SK-N-MC (cell line): ENCODE data around the gene KCNJ15.

ENCODE experiments used
- DNase-seq: peaks from one replicate; pipeline ENCODE4 v3.0.0-alpha.2; 2011; ENCODE audit warnings: low read depth, low spot score
- H3K27ac ChIP-seq: fragments of 200-600 bp; sonication (generic); 2 replicates; pipeline ENCODE4 v1.5.1; 2016; ENCODE audit warnings: mixed run types
- H3K36me3 ChIP-seq: fragments of 200-600 bp; sonication (generic); 2 replicates; pipeline ENCODE4 v1.6.1; 2017; ENCODE audit warnings: antibody characterized with exemption, low read length, mixed read lengths; ENCODE audit not compliant: insufficient read depth
- H3K4me3 ChIP-seq: fragments of 200-600 bp; sonication (generic); 2 replicates; pipeline ENCODE4 v1.5.1; 2016
- H3K9ac ChIP-seq: fragments of 200-600 bp; sonication (generic); 2 replicates; pipeline ENCODE4 v1.8.0; 2017; ENCODE audit warnings: mixed run types, mixed read lengths; ENCODE audit not compliant: insufficient read length
- H3K9me3 ChIP-seq: fragments of 200-600 bp; sonication (generic); 2 replicates; pipeline ENCODE4 v1.6.1; 2017; ENCODE audit warnings: low read depth, mild to moderate bottlenecking, antibody characterized with exemption, low read length, moderate library complexity, mixed read lengths
- EZH2 ChIP-seq: fragments of 200-600 bp; sonication (generic); IDR thresholded peaks from one replicate; pipeline ENCODE4 v1.6.1; 2017; ENCODE audit warnings: antibody characterized with exemption
- FOXP2 ChIP-seq: optimal IDR thresholded peaks from 2 replicates; pipeline ENCODE3; 2011; ENCODE audit warnings: mild to moderate bottlenecking, moderate library complexity; ENCODE audit not compliant: insufficient read depth; ENCODE audit errors: extremely low read length, control extremely low read depth
- POLR2AphosphoS5 ChIP-seq: IDR thresholded peaks from 2 replicates; pipeline ENCODE4 v1.6.1; 2012; ENCODE audit warnings: mild to moderate bottlenecking, low read depth, low read length, borderline replicate concordance

The KCNJ15 gene

DNA sequence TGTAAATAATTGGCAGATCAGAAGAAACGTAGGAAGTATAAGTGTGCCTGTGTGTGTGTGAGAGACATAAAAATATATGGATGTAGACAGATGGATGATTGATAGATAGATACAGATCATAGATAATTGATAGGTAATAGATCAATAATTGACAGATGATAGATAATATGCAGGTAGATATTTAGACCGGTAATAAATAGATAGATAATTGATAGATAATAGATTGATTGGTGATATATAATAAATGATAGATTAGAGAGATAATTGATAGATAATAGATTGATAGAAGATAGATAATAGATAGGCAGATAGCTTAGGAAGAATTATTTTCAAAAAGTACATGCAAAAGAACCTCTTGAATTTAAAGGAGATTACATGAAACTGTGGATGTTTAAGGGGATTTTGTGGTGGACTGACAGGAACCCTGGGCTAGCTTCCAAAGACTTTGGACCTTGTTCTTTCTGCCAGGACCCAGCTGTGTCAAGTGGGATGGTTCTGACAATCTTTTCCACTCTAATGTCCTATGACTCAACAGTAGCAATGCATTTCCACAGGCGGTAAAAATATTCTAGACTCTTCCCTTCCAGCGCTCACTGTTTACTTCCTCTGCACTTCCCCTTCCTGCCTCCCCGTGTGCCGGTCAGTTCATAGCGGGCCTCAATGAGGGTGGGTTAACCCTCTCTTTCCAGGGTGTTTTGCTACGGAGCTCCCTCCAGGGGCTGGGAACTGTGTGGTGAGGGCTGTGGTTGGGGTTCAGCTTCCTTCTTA is 39.4 kb downstream of the KCNJ15 start:
- Histone ChIP-seq H3K4me3 (no peak overlapping the region), H3K27ac (no peak overlapping the region), H3K9me3 (no peaks in the 10 kb centered on the region), H3K9ac (no peak overlapping the region), H3K36me3 (no peaks in the 10 kb centered on the region)
- DNase-seq = no peak
- no peak for TF ChIP-seq POLR2AphosphoS5
- TF ChIP-seq EZH2 = no peak
- TF ChIP-seq FOXP2 = no peak

DNA sequence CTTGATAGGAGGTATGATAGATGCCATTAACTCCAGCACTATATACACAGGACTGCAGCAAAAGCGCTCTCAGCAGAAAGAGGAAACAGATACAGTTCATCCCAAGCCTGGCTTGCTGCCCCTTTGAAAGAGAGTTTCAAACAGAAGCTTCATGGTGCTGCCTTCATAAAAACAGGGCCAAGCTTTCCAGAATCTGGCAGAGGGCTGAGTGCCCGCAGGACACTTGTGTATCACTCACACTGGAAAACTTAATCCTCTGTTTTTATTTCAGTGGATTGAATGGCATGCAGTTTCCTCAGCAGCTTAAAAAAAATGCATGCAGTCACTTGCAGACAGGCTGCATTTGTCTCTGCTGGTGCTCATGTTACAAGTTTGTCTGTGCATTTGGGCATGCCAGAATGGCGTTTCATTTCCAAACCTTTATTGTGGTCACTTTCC is 40.4 kb downstream of the KCNJ15 start:
- H3K4me3 ChIP-seq = no peak overlapping the region
- H3K36me3 ChIP-seq = no peaks in the 10 kb centered on the region
- no peak overlapping the region for H3K9ac ChIP-seq
- no peak for DNase-seq
- no peak for TF ChIP-seq FOXP2
- TF ChIP-seq EZH2 = no peak
- no peak for TF ChIP-seq POLR2AphosphoS5
- H3K9me3 ChIP-seq = no peaks in the 10 kb centered on the region
- no peak overlapping the region for H3K27ac ChIP-seq

DNA sequence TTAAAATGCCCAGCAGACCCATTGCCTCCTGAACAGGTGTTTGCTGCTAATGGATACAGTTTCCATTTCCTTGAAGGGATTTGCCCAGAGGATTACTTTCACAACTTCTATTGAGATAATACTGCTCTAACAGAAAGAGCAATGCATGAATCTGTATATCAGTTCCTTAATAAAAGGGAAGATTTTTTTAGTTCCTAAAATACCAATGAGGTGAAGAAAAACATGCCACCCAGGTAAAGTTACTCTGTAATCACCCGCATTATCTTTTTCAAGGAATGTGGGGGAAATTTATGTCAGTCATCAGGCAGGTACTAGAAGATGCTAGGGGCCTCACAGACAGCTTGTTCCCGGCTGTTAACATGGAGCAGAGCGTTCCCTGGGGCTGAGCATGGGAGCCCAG is 41.1 kb downstream of the KCNJ15 start:
- Histone ChIP-seq H3K4me3 (no peak overlapping the region), H3K36me3 (no peaks in the 10 kb centered on the region), H3K27ac (no peak overlapping the region), H3K9ac (no peak overlapping the region), H3K9me3 (no peaks in the 10 kb centered on the region)
- TF ChIP-seq POLR2AphosphoS5 = no peak
- no peak for TF ChIP-seq FOXP2
- no peak for TF ChIP-seq EZH2
- no peak for DNase-seq

DNA sequence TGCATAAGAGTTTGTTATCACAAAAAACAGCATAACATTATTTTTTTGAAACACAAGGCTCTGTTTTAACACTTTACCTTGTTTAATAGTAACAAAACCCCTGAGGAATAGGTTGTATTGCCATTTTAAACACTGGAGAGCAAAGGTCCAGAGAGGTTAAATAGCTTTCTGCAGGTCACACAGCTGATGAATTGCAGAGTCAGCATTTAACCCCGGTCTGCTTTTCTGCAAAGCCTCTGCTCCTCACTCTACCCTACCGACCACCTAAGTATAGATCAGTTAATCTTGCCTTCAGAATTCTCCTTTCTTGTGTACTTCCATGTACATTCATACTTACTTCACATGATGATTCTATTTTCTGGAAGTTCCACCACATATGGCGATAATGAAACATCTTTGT is 42.0 kb downstream of the KCNJ15 start:
- Histone ChIP-seq H3K9ac (no peak overlapping the region), H3K4me3 (no peak overlapping the region), H3K36me3 (no peaks in the 10 kb centered on the region), H3K9me3 (no peaks in the 10 kb centered on the region), H3K27ac (no peak overlapping the region)
- no peak for DNase-seq
- TF ChIP-seq POLR2AphosphoS5 = no peak
- no peak for TF ChIP-seq EZH2
- TF ChIP-seq FOXP2 = no peak

DNA sequence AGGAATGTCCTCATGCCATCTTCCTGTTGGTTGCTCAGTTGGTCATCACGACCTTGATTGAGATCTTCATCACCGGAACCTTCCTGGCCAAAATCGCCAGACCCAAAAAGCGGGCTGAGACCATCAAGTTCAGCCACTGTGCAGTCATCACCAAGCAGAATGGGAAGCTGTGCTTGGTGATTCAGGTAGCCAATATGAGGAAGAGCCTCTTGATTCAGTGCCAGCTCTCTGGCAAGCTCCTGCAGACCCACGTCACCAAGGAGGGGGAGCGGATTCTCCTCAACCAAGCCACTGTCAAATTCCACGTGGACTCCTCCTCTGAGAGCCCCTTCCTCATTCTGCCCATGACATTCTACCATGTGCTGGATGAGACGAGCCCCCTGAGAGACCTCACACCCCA is 42.9 kb downstream of the KCNJ15 start:
- H3K27ac ChIP-seq = no peak overlapping the region
- H3K36me3 ChIP-seq = no peaks in the 10 kb centered on the region
- no peak for TF ChIP-seq POLR2AphosphoS5
- no peak for TF ChIP-seq EZH2
- DNase-seq = no peak
- no peaks in the 10 kb centered on the region for H3K9me3 ChIP-seq
- no peak overlapping the region for H3K4me3 ChIP-seq
- no peak overlapping the region for H3K9ac ChIP-seq

DNA sequence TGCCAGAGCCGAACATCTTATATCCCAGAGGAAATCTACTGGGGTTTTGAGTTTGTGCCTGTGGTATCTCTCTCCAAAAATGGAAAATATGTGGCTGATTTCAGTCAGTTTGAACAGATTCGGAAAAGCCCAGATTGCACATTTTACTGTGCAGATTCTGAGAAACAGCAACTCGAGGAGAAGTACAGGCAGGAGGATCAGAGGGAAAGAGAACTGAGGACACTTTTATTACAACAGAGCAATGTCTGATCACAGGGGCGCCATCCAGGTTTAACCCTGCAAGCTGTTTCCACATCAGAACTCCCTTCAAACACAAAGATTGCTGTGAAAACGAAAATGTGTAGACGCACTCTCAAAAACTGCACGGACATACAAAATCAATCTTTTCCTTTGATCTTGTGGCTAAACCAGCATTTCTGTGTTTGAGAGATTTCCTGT is 43.4 kb downstream of the KCNJ15 start:
- no peak for DNase-seq
- Histone ChIP-seq H3K4me3 (no peak overlapping the region), H3K27ac (no peak overlapping the region), H3K9ac (no peak overlapping the region), H3K9me3 (no peaks in the 10 kb centered on the region), H3K36me3 (no peaks in the 10 kb centered on the region)
- TF ChIP-seq EZH2 = no peak
- no peak for TF ChIP-seq FOXP2
- TF ChIP-seq POLR2AphosphoS5 = no peak

DNA sequence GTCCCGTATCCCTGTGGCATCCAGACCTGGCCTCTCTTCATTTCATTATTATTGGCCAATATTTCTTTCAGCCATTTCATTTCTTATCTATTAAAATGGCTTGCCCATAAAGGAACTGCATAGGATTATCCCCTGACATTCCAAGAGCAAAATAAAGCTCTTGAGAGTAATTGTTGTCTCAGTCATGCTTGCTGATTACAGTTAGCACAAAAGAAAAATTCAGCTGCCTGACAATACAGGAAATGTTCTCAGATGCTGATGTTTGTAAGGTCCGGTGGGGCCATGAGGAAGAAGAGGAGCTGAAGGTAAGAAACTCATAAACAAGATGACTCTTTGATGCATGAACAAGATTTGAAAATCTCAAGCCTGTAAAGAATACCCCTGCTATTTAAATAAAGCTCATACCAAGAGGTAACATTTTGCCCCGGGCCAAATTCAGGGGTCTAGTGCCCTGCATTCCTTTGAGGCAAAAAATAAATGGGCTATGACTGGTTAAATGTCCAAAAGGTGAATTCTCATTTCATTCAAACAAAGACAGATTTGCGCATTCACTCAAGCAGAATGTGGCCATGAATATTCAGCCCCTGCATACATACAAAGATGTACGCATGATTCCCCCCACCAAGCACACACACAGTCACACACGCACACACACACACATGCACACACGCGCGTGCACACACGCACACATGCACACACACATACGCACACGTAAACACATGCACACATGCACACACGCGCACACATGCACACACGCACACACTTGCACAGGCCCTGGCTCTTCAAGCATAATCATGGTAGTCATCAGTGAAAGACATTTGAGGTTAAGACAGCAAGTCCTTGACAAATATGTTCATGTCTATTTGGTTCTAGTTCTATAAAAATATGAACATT is 44.8 kb downstream of the KCNJ15 start:
- Histone ChIP-seq H3K9ac (no peak overlapping the region), H3K27ac (no peak overlapping the region), H3K9me3 (no peaks in the 10 kb centered on the region), H3K36me3 (no peaks in the 10 kb centered on the region), H3K4me3 (no peak overlapping the region)
- no peak for DNase-seq
- TF ChIP-seq POLR2AphosphoS5 (no peak), EZH2 (no peak), FOXP2 (no peak)

DNA sequence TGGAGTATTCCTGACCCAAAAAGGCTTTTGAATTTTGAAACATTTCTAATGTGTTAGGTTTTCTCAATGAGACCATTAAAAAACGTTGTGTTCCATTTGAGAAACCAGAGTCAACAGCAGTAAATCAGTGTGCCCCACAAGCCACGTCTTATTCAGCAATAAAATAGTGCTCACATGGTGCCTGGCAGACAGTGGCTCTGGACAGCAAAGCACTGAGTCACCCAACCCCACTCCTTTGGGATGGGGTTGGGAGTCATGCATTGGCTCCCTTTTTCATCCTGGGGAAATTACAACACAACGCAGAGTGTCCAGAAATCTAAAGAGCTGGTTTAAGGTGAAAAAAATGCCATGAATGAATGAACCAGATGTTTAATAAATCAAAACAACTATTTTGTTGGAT is 46.5 kb downstream of the KCNJ15 start:
- Histone ChIP-seq H3K27ac (no peak overlapping the region), H3K36me3 (no peaks in the 10 kb centered on the region), H3K9me3 (no peaks in the 10 kb centered on the region), H3K4me3 (no peak overlapping the region), H3K9ac (no peak overlapping the region)
- DNase-seq = no peak
- no peak for TF ChIP-seq POLR2AphosphoS5
- TF ChIP-seq FOXP2 = no peak
- no peak for TF ChIP-seq EZH2
